OCI-M2 (cell line): ENCODE data around the gene VAV3.

Source experiments
- DNase-seq: peaks from one replicate; lab custom pipeline; 2025; ENCODE audit not compliant: unreplicated experiment; lab: John Stamatoyannopoulos, UW

The VAV3 gene

GRCh38 chr1:107604825-107605224 lies 360.2 kb downstream of the VAV3 start:
- no peak for DNase-seq

GRCh38 chr1:107600607-107601160 lies 364.3 kb downstream of the VAV3 start:
- DNase-seq: no peak

DNA sequence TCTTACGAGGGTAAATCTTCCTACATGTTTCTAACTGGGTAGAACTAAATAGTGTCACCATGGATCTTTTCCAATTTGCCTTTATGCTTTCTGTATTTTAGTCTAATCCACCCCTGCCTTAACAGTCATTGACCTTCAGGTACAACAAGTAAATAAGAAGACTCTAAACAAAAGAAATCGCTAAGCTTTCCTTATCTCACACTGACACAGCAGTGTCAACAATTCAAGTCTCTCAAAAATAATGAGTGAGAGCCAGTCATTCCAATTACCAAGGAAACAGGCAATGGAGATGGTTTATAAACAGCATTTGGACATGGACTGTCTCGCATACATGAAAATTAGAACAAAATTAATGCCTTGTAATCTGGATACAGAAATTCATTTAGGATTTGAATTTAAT lies 365.8 kb downstream of the VAV3 start:
- DNase-seq: no peak

GRCh38 chr1:107597290-107597689 lies 367.7 kb downstream of the VAV3 start:
- no peak for DNase-seq

GRCh38 chr1:107594536-107594935 lies 370.4 kb downstream of the VAV3 start:
- DNase-seq: no peak

GRCh38 chr1:107593501-107594209 lies 371.3 kb downstream of the VAV3 start:
- no peak for DNase-seq

DNA sequence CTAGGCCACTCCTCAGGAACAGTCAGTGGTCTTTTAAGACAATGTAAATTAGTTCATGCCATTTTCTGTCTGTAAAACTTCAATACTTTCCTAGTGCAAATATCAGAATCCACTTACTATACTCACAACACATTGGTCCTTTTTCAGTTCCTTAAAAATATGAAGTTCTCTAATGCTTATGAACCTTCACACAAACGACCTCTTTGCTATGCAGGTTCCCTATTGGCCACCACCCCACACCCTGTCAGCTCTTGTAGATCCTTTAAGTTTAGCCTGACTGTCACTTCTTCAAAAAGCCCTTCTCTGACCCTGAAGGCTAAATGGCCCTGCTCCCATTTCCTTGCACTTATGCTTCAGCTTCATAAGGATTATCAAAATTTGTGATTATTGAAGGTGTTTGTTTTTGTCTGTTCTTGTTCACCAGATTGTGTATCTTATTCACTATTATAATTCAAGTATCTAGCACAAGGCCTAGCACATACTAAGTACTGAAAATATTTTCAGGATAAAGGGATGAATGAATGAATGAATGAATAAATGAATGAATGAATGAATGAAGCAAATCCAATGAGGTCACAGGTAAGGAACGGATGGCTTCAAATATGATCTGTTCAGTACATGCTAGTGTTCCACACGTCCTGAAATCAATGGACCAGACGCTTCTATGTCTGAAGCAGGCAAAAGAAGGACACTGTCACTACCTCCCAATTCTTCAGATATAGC lies 373.9 kb downstream of the VAV3 start:
- no peak for DNase-seq

GRCh38 chr1:107590087-107590486 lies 374.9 kb downstream of the VAV3 start:
- no peak for DNase-seq

DNA sequence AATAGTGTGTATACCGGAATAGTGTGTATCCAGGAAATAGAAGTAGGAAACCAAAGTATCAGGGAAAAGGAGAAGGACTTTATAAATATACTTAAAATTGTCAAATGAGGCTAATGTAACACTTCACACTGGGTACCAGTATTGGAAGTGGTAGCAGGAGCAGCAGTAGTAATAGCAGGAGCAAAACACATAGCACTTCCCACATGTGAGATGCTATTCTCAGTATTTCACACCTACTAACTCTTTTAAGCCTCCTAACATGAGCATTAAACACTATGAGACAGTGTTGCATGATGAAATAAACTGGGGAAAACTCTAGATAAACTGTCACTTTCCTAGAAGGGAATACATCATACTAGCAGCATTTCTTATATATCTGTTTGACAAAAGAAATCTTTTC lies 376.7 kb downstream of the VAV3 start:
- DNase-seq: no peak

DNA sequence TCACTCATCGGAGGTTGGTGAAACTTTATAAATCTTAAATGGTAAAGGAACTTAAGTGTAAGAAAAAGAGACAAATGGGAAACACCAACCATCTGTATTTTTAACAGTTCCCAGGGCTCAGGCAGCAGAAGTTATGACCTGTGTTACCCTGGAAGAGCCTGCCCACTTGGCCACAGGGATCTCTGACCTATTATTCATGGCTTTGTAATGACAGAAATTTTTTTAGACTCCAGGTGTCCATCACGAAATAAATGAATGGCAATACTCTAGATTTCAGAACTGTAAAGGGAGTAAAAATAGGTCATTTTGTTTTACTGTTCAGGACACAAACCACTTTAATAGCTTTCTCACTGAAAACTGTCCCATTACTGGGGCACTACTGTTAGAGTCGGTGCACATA lies 389.8 kb downstream of the VAV3 start:
- no peak for DNase-seq

DNA sequence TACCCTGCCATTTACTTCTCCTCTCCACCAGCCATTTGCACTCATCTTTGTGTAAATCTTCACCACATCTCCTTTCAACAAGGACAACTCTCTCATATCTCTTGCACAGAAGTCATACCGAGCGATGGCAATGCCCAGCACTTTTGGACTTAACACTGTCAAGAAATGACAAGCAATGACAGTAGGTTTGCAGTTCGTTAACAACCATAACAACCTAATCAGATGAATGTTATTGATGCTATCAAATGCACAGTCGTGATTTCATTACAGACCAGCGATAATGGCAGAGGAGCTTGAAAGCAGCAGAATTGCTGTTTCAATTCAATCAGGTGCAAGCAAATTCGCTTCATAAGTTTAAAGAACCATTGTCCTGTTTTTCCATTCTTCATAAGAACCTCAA lies 390.9 kb downstream of the VAV3 start:
- DNase-seq: no peak

DNA sequence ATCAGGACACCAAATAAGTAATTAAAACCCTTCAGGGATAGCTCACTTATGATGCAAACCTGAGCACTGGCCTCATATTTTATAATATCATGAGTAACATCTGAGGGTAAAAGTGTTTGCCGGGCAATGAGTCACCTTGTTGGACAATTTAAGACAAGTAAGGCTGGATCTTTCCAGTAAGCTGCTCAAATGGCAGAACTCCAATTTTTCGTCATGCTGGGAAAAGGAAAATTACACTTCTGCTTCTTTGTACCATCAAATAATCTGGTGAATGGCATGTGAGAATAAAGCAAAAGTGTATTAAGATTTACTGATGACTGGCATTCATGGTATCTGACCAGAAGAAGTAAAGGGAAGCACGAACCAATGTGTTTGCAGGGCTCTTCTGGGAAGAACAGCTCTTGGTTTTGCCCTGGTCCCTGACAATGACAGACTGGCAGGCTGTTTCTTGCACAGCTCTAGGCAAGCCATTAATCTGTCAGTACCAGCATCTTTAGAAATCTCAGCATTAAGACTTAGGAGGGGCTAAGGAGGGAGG lies 392.2 kb downstream of the VAV3 start:
- DNase-seq: no peak

DNA sequence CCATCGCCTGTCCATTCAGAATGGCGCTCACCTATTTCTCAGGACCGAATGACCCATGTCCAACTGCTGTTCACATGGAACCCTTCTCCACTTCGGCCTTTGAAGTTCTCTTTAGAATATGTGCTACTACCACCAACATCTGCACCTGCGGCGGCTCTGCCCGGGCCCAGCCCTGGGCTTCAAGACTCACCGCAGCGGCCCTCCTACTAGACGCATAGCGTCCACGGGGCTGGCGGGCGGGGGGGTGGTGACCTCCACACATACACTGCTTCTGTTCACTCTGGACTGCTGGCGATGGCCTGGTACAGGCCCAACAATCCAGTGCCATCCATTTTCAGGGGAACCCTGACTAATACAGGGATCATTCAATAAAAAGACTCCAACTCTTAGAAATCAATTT lies 394.2 kb downstream of the VAV3 start:
- DNase-seq: no peak

- DNase-seq: no peak
Observed at GRCh38 chr1:107563441-107563840, 401.5 kb downstream of the VAV3 start.

- no peak for DNase-seq
Observed at GRCh38 chr1:107559881-107560280, 405.1 kb downstream of the VAV3 start.

- DNase-seq: no peak
Observed at GRCh38 chr1:107557095-107557494, 407.9 kb downstream of the VAV3 start.

DNA sequence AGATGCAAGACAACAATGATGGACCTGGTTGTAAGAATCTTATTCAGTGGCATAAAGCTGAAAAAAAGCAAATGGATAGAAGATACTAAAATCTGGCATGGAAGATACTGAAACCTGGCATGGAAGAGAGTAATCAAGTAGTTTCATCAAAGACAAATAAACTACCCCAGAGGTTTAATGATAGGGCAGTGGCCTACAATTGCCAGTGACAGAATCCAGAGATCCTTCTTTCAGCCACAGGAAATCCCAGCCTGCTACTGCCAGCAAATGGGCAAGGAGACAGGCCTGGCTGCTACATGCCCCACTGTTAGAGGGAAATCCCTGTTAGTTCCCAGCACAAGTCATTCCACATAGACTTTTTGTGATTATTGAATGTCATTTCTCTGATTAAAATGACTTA lies 409.4 kb downstream of the VAV3 start:
- DNase-seq: no peak

- DNase-seq: no peak
Observed at GRCh38 chr1:107552781-107553180, 412.2 kb downstream of the VAV3 start.

GRCh38 chr1:107551456-107551855 lies 413.5 kb downstream of the VAV3 start:
- no peak for DNase-seq

- DNase-seq: no peak
Observed at GRCh38 chr1:107550358-107550757, 414.6 kb downstream of the VAV3 start.

DNA sequence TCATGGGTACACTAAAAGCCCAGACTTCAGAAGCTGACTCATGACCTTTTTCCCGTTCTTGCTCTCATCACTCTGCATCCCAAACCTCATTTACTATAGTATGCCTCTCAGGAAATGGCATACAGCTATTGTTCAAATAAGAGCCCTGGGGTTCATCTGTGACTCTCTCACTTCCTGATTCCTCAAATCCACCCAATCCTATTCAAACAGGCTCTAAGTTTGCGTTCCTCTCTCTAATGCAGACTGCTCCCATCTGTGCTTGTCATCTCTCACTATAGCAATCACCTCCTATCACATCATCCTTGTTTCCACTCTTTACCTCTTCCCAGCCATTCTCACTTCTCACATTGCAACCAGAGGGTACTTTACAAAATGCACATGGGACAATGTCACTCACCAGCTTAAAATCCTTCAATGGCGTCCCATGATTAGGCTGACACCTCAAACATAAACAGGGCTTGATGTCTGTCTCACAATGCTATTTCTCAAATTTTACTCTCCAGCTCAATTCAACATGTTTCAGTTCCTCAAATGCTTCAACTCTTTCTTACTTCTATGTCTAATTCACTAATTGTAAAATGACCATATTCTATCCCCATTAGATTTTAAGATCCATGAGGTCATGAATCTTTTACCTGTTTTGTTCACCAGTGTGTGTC lies 415.7 kb downstream of the VAV3 start:
- no peak for DNase-seq

DNA sequence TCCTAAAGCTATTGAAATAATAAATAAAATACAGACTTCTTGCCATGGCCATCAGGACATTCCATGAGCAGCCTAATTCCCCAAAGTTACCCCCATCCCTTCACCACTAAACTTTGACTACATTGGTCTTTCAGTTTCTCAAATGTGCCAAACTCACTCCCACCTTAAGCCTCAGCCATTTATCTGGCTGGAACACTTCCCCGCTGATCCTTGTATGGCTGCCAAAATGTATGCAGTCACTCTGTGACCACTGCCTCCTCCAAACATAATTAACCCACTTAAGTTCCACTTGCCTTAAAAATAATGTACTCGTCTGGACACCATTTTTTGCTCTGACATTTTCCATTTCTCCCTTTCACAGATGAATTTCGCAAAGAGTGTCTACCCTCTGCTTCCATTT lies 416.7 kb downstream of the VAV3 start:
- no peak for DNase-seq
